Measurements from ENCODE around the gene FHL3.

DNA sequence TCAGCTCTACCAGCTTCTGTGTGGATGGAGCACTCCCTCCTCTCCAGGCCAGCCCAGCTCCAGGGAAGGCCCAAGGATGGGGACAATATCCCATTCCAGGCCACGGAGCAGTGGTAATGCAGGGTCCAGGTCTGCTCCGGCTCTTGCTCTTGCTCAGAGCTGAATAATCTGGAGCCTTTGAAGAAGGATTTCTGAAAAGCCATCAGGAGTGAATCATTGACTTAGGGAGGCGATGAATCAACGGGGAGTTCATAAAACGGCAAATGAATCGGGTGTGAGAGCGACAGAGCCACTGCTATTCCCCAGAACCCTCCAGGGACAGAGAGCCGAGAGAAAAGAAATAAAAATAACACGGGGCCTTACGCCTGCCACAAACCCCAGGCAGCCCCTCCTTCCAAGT is 33.5 kb upstream of the FHL3 start:
- TF ChIP-seq POLR2A (IDR thresholded peaks at IDR 0.05; ENCODE audit: low read length): no peak
- TF ChIP-seq, protein P1, sequence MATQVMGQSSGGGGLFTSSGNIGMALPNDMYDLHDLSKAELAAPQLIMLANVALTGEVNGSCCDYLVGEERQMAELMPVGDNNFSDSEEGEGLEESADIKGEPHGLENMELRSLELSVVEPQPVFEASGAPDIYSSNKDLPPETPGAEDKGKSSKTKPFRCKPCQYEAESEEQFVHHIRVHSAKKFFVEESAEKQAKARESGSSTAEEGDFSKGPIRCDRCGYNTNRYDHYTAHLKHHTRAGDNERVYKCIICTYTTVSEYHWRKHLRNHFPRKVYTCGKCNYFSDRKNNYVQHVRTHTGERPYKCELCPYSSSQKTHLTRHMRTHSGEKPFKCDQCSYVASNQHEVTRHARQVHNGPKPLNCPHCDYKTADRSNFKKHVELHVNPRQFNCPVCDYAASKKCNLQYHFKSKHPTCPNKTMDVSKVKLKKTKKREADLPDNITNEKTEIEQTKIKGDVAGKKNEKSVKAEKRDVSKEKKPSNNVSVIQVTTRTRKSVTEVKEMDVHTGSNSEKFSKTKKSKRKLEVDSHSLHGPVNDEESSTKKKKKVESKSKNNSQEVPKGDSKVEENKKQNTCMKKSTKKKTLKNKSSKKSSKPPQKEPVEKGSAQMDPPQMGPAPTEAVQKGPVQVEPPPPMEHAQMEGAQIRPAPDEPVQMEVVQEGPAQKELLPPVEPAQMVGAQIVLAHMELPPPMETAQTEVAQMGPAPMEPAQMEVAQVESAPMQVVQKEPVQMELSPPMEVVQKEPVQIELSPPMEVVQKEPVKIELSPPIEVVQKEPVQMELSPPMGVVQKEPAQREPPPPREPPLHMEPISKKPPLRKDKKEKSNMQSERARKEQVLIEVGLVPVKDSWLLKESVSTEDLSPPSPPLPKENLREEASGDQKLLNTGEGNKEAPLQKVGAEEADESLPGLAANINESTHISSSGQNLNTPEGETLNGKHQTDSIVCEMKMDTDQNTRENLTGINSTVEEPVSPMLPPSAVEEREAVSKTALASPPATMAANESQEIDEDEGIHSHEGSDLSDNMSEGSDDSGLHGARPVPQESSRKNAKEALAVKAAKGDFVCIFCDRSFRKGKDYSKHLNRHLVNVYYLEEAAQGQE (IDR thresholded peaks at IDR 0.05): no peak
- TF ChIP-seq HES2 (IDR thresholded peaks at IDR 0.05): no peak
- TF ChIP-seq ZFP36 (IDR thresholded peaks at IDR 0.05; ENCODE audit: borderline replicate concordance, partially characterized antibody): no peak
- no peak for TF ChIP-seq CBX2 (IDR thresholded peaks at IDR 0.05; ENCODE audit: borderline replicate concordance, low read depth)
- TF ChIP-seq MAZ (IDR thresholded peaks at IDR 0.05; ENCODE audit: borderline replicate concordance, low read depth, low read length): no peak
- no peak for TF ChIP-seq TFCP2L1 (CRISPR knock-in tag; IDR thresholded peaks at IDR 0.05)
- no peak for TF ChIP-seq ZC3H11A (IDR thresholded peaks at IDR 0.05)
- TF ChIP-seq JUN (IDR thresholded peaks at IDR 0.05): no peak
- TF ChIP-seq CHD2 (IDR thresholded peaks at IDR 0.05; ENCODE audit: low read length, partially characterized antibody): no peak
